Adrenal gland (tissue), 12 donors: ENCODE data around the gene FBXO36. TPM values are rescaled to one million over a fixed set of nuclear protein-coding genes. Genes with fewer than 3 reads are reported as not detected.
"Not testable (repeated sequence)": the region's sequence is repeated elsewhere in the genome, so short reads cannot be mapped to it uniquely, and the experiment has no call there.

ENCODE experiments used
- DNase-seq, 7 donors: peaks; one replicate each; pipeline ENCODE4 v3.0.0-alpha.2; 2019 to 2020
- H3K27ac ChIP-seq, 5 donors: fragments of 200-600 bp; sonication (generic) in 4 of 5; 1 replicate in 3 of 5; 2 replicates in 2 of 5; pipeline versions ENCODE4 v1.5.1 to v1.8.0; 2016 to 2020; ENCODE audit warnings: mild to moderate bottlenecking in 1 of 5
- H3K27me3 ChIP-seq: fragments of 200-600 bp; 2 replicates; pipeline ENCODE4 v1.8.0; 2021
- H3K36me3 ChIP-seq, 2 donors: fragments of 200-600 bp; replicated peaks in 1 of 2; 1 replicate in 1 of 2; 2 replicates in 1 of 2; pipeline versions ENCODE4 v1.5.1 to v1.8.0; 2018 to 2022
- H3K4me1 ChIP-seq, 2 donors: fragments of 200-600 bp; replicated peaks in 1 of 2; 1 replicate in 1 of 2; 2 replicates in 1 of 2; pipeline versions ENCODE4 v1.5.1 to v1.8.0; 2018 to 2021
- H3K4me3 ChIP-seq, 4 donors: fragments of 200-600 bp; sonication (generic) in 3 of 4; one replicate each; pipeline ENCODE4 v1.5.1; 2016 to 2018
- H3K9me3 ChIP-seq, 3 donors: fragments of 200-600 bp; sonication (generic) in 1 of 3; replicated peaks in 1 of 3; 1 replicate in 2 of 3; 2 replicates in 1 of 3; pipeline versions ENCODE4 v1.5.1 to v1.8.0; 2016 to 2021
- CTCF ChIP-seq, 6 experiments: fragments of 450-650 bp in 4 of 6; fragments of 200-600 bp in 2 of 6; sonication (generic) in 1 of 6; IDR thresholded peaks; 1 replicate in 5 of 6; 2 replicates in 1 of 6; pipeline versions ENCODE4 v1.5.1 to v1.8.0; 2016 to 2021; ENCODE audit warnings: antibody characterized with exemption in 6 of 6, mild to moderate bottlenecking in 2 of 6, moderate library complexity in 1 of 6
- POLR2A ChIP-seq, 2 donors: fragments of 450-650 bp; IDR thresholded peaks; one replicate each; pipeline ENCODE4 v1.6.1; 2017; ENCODE audit warnings: antibody characterized with exemption in 2 of 2, mild to moderate bottlenecking in 2 of 2, moderate library complexity in 1 of 2
- WGBS, 4 donors: extraction: QIAGEN DNeasy Blood & Tissue Kit in 2 of 4; methylation state at CpG; one replicate each; pipeline versions ENCODE4 v1.1.5 to v1.1.7; 2013 to 2017; 5-methylcytosine and 5-hydroxymethylcytosine counted together
- intact Hi-C, 2 donors: fragments of 100-400 bp; cut with DNase I; formaldehyde crosslinking; loops; one replicate each; pipeline versions ENCODE4 v1.14.1 to v1.15.0; 2022 to 2023
- polyA plus RNA-seq, 3 donors: library from polyadenylated mRNA; stranded (reverse); fragments of 200-250 nt in 2 of 3; fragments of 350-450 nt in 1 of 3; fragmentation: Illumina TruSeq in 1 of 3; extraction: RNeasy Lipid Tissue Mini Kit (QIAGEN cat#74804) in 1 of 3; gene quantifications; one replicate each; pipeline ENCODE4 v1.2.3, GENCODE V29; 2013 to 2014
- total RNA-seq, 9 donors: library from RNA; depleted of rRNA in 4 of 9; stranded (reverse); fragments of >200 nt in 4 of 9; fragments of 120-200 nt in 1 of 9; fragmentation: NEBNext Ultra II Directional in 1 of 9; extraction: Animal tissue kit (Norgen Biotek cat#: 25700) in 1 of 9; gene quantifications; one replicate each; pipeline versions ENCODE4 v1.1.0 to v1.2.4, GENCODE V29; 2013 to 2023
- donor health status: healthy with polysubstance abuse.
- donor health status: Bipolar disorder and iron deficiency.
- donor health status: DM: yes; HTN: yes; CAD: no.
- donor health status: DM: no; HTN: no; CAD: no.
- donor health status: DM: no; HTN: no; CAD: no.
- donor health status: DM: yes; HTN: yes; CAD: no.

Gene FBXO36
- total and polyA plus RNA-seq, 12 donors = 1.9 to 9.5 (median 6.4) TPM

DNA sequence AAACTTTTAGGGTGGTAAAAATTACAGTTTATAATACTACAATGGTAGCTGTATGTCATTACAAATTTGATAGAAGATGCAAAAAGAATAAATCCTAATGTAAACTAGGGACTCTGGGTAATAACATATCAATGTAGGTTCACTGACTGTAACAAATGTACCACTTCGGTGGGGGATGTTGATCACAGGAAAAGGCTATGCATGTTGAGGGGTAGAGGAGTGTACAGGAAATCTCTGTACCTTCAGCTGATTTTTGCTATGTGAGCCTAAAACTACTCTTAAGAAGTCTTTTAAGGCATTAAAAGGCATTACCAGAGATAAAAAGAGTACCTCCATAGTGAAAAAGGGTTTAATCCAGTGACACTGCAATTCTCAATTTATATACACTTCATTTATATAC is 25.4 kb upstream of the FBXO36 start:
- Histone ChIP-seq H3K4me1 (peaks cover 8 to 22% of the 10 kb centered on the region in 2 donors), H3K9me3 (no peaks in the 10 kb centered on the region), H3K36me3 (peaks cover 0 to 5% of the 10 kb centered on the region in 2 donors), H3K4me3 (no peak overlapping the region), H3K27ac (no peak overlapping the region), H3K27me3 (no peaks in the 10 kb centered on the region)
- WGBS, 4 donors = 56 to 74% (median 67%) methylated on average over 1 of the region's 1 CpG
- no peak for TF ChIP-seq CTCF (IDR thresholded peaks at IDR 0.05)
- no peak for TF ChIP-seq POLR2A (IDR thresholded peaks at IDR 0.05)
- intact Hi-C loops = no loop called here
- no peak for DNase-seq

DNA sequence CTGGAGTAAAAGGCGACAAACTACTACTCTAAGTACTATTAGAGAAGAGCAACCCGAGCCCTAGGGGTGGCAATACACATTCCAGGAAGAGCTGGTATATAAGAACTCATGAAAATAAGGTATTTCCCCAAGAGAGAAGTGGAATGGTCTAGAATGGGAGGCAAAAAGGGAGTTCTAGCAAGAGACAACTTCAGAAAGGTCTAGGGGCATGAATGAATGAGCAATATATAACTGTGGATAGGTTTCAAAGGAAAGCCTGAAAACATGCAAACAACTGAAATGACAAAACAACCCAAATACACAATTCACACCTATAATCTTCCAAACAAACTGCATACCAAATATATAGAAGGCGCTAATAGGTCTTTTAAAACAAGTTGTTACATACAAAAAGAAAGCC is 22.7 kb upstream of the FBXO36 start:
- intact Hi-C loops = no loop called here
- TF ChIP-seq CTCF (IDR thresholded peaks at IDR 0.05) (no peak), POLR2A (IDR thresholded peaks at IDR 0.05) (no peak)
- no peaks in the 10 kb centered on the region for H3K27me3 ChIP-seq
- no peak overlapping the region for H3K27ac ChIP-seq
- H3K9me3 ChIP-seq = no peaks in the 10 kb centered on the region
- H3K4me3 ChIP-seq = no peak overlapping the region
- H3K36me3 ChIP-seq = peaks cover 0 to 13% of the 10 kb centered on the region in 2 donors
- DNase-seq = no peak
- peaks cover 12 to 26% of the 10 kb centered on the region in 2 donors for H3K4me1 ChIP-seq
- WGBS, 4 donors = 95 to 98% (median 95%) methylated on average over 3 of the region's 3 CpGs

- H3K4me3 ChIP-seq = no peak overlapping the region
- no peaks in the 10 kb centered on the region for H3K27me3 ChIP-seq
- H3K9me3 ChIP-seq = no peaks in the 10 kb centered on the region
- intact Hi-C loops = no loop called here
- H3K27ac ChIP-seq = no peak overlapping the region
- WGBS, 4 donors = 94 to 95% (median 94%) methylated on average over 3 of the region's 3 CpGs
- no peak for TF ChIP-seq POLR2A (IDR thresholded peaks at IDR 0.05)
- no peak for TF ChIP-seq CTCF (IDR thresholded peaks at IDR 0.05)
- peaks cover 0 to 13% of the 10 kb centered on the region in 2 donors for H3K36me3 ChIP-seq
- H3K4me1 ChIP-seq = peaks cover 12 to 26% of the 10 kb centered on the region in 2 donors
- DNase-seq = no peak
These were observed 22.3 kb upstream of the FBXO36 start for GRCh38 chr2:229900012-229900411.

GRCh38 chr2:229900514-229900913 is 21.8 kb upstream of the FBXO36 start:
- H3K4me1 ChIP-seq = peaks cover 12 to 26% of the 10 kb centered on the region in 2 donors
- H3K9me3 ChIP-seq, intact Hi-C loops: not testable (repeated sequence)

DNA sequence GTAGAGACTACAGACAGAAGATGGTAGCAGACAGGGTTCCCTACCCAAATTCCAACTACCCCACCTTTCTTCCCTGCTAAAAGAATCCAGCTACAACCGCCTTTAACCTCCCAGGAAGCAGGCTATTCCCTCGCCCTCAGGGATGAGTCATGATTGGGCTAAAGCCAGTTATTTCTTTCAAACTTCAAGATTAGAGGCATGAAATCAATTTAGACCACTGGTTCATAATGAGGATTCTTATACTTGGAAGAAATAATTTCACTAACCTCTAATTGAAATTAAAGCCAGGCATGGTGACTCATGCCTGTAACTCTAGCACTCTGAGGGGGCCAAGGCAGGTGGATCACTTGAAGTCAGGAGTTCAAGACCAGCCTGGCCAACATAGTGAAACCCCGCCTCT is 20.5 kb upstream of the FBXO36 start:
- H3K27me3 ChIP-seq = no peaks in the 10 kb centered on the region
- peaks cover 0 to 18% of the 10 kb centered on the region in 2 donors for H3K36me3 ChIP-seq
- peaks cover 12 to 26% of the 10 kb centered on the region in 2 donors for H3K4me1 ChIP-seq
- TF ChIP-seq CTCF (IDR thresholded peaks at IDR 0.05) = no peak
- TF ChIP-seq POLR2A (IDR thresholded peaks at IDR 0.05) = no peak
- H3K27ac ChIP-seq = peak overlapping the region in 2 of 5 donors; percentile 33 to 66
- no peaks in the 10 kb centered on the region for H3K9me3 ChIP-seq
- peak in 4 of 7 donors; percentile 37 to 56 (median 48) for DNase-seq
- intact Hi-C loops = no loop called here
- H3K4me3 ChIP-seq = no peak overlapping the region
- WGBS, 4 donors = 36 to 50% (median 45%) methylated on average over 3 of the region's 3 CpGs

More at GRCh38 chr2:229900514-229900913, 21.8 kb upstream of the FBXO36 start:
- H3K4me3 ChIP-seq, H3K27ac ChIP-seq, DNase-seq, H3K27me3 ChIP-seq: not testable (repeated sequence)
- peaks cover 0 to 13% of the 10 kb centered on the region in 2 donors for H3K36me3 ChIP-seq
- 91 to 96% (median 94%) methylated on average over 9 of the region's 9 CpGs for WGBS, 4 donors
